Activated T-cell treated with anti-CD3 and anti-CD28 coated beads for 1 hour (primary cell): ENCODE data around the gene JPH4.

Experiments
- DNase-seq: peaks from one replicate; pipeline ENCODE4 v3.0.0-alpha.2; 2020; ENCODE audit warnings: low read depth

Gene JPH4

DNA sequence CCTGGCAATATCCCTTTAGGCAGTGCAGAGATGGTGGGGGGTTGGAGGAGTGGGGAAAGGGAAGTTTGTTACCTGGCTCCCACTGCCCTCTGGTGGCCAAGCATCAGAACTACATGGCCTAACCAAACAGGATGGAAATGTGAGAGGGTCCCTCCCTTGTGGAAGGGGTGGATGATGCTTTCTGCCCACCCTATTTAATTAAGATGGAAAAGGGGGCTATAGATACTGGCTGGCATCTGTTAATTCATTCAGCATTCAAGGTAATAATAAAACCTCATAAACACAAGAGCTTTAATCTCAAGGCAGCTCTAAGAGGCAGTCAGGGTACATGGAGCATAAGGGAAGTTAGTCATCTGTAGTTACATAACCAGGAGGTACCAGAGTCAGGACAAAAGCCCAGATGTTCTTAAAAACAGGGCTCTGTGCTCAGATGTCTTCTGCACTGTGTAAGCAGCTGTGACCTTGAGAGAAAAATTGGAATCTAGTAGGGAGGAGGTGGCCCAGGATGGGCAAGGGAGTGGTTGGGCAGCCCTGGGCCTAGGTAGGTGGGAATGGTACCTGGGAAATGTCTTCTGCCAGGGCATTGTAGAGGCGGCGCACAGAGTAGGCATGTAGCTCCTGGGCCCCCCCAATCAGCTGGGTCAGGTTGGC lies 15.6 kb downstream of the JPH4 start:
- peak; percentile 45 for DNase-seq

DNA sequence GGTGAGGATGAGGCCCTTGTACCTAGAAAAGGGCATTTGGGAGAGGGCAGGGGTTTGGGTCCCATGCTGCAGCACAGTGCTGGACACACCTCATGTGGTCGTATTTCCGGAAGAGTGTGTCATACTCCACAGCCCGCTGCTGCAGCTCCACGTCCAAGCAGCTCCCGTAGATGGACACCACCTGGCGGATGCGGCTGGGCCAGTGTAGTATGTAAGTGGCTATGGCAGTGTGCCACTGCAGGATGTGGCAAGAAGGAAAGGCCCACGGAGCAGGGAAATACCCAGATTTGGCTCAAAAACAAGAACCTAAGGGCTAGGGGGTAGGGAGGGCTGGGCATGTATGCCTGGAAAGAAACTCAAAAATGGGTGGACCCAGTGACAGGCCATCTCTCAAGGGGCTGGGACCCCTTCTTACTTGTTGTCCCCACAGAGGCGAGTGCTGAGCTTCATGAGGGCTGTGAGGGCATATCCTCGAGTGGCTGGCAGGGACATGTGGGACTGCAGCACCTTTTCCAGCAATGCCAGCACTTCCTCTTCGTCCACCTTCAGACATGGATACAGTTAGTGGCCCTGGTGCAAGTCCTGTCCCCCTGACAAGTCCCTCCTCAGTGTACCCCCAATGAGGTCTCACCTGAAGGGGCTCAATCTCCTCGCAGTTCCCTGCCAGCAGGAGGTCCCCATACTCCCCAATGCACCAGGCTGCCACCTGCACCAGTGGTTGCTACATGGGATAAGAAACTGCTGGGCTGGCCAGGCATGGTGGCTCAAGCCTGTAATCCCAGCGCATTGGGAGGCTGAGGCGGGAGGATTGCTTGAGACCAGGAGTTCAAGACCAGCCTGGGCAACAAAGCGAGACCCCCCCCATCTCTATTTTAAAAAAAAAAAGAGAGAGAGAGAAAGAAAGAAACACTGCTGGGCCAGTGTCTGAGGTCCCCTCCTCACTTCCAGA lies 16.4 kb downstream of the JPH4 start:
- no peak for DNase-seq

DNA sequence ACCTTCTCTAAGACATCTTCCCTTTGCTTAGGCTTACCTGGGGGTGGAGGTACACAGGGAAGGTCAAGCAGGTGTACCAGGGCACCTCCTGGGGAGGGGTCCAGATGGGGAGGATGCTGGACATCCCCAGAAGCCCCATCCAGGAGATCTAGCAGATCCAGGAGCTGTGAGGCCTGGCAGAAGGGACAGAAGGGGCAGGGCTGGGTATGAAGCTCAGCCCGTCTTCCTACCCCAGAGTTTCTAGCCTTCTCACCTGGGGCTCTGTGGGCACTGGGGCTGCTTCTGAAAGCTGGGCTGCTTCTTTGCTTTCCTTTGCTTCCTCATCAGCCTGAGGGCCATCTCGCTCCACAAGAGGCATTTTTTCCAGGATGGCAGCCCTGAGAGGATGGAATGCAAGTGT lies 17.3 kb downstream of the JPH4 start:
- no peak for DNase-seq

DNA sequence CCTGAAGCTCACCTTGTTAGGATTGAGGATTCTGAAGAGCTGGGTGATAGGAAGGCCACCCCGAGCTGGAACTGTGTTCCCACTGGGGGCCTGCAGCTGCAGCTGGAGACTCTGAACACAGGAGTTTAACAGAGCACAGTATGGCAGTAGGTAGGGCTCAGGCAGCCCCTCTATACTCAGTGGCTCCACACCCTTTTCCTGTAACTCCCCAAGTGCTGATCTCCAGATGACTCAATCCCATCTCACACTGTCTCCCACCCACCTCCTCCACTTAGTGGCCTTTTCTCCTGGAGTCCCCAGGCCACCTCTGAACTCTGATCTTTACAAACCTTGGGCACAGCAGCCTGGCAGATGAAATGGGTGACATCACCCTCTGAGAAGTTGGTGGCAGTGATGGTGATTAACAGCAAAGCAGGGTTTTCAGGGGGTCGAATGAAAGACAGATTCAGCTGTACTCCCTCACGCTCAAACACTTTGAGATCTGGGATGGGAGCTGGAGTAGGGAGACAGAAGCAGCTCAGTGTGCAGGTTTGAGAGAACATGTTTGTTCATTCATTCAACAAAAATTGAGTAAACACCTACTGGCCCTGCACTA lies 18.6 kb downstream of the JPH4 start:
- no peak for DNase-seq

DNA sequence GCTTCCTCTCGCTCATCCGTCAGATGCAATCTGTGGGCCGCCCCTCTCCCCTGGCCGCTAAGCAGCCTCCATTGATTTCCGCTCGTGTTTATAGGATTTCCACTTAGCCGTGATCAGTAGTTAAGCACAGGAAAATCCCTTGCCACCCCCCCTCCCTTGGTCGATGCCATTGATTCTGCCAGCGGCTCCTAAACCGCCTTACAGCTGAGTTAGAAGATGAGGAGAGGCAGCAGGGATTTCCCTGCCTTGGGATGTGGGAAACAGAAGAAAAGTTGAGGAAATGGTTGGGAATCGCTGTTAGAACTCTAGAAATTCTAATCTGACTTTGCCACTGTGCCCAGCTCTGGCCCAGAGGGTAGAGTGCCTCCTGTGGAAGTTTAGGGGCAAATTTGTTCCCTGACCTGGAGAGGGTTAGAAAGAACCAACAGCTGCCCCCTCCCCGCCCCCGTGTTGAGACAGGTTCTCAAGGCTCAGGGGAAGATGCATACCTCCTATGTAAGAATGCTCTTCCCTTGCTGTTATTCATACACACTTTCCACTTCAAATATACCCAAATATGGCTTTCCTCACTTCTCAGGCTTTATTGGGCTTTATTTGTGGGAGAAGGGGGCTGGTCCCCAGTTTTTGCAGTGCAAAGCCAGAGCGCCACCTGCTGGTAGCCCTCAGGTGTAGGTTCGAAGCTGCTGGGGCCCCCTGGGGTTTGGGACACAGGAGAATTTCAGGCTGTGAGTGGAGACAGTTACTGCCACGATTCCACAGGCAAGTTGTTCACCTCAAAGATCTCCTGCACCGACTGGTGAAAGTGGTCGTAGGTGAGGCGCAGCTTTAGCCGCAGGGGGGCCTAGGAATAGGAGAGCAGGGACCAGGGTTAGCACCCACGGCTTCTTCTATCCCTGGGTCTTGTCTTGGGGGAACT lies 19.3 kb downstream of the JPH4 start:
- peak; percentile 61 for DNase-seq

DNA sequence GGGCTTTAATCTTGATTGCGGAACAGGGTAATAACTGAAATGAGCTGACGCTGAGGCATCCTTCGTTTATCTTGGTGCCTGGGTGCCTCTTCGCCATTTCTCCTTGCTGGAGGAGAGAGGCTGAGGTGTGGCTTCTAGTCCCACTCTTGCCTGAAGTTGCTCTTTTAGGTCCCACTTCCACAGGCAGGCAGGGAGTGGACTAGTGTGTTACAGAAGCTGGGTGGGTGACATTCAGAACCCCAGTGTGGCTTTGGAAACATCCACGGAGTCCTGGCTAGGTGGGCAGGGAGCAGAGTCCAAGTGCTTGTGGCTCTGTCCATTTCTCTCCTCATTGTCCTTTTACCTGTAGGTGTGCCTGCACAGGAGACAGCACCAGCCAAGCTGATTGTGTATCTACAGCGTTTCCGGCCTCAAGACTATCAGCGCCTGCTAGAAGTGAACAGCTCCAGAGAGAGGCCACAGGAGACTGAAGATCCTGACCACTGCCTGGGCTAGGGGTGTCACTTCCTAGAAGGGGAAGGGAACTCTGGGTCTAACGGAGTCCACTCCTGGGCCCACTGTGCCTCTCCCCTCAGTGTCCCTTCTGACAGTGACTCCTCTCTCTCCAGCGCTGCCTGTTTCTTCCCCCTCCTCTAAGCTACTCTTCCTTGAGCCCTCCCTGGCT lies 20.1 kb downstream of the JPH4 start:
- no peak for DNase-seq

DNA sequence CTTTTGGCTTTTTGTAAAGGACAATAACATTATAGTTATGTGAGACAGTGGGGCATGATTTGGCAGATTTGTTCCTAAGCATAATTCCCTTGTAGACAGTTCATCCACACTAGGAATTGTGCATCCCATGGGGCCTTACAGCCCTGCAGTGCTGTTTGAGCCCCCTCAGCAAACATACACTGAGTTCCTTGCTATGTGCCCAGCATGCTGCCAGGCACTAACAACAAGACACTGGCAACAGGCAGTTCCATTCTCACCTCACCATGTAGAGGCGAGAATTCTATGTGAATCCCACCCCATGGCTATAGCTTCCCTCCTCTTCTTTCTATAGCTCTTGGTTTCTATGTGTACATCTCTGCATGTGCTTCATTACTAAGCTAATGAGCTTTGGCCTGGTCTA lies 20.6 kb downstream of the JPH4 start:
- no peak for DNase-seq

DNA sequence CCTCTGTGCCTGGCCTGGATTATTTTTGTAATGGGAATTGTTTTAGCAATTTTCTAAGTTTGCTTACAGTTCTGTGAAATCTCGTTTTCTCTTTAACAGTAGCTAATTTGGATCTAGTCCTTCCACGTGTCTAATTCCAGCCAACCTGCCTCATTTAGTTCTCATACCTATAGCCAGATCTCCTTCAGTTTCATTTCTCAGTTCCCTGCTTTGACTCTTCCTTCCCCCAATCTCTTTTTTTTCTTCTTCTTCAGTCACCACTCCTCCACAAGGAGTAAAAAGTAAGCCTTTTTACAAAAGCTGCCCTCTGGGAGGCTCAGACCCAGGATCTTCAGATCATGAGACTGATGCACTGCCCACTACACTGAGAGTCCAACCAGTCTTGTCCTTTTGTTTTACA lies 21.1 kb downstream of the JPH4 start:
- no peak for DNase-seq

DNA sequence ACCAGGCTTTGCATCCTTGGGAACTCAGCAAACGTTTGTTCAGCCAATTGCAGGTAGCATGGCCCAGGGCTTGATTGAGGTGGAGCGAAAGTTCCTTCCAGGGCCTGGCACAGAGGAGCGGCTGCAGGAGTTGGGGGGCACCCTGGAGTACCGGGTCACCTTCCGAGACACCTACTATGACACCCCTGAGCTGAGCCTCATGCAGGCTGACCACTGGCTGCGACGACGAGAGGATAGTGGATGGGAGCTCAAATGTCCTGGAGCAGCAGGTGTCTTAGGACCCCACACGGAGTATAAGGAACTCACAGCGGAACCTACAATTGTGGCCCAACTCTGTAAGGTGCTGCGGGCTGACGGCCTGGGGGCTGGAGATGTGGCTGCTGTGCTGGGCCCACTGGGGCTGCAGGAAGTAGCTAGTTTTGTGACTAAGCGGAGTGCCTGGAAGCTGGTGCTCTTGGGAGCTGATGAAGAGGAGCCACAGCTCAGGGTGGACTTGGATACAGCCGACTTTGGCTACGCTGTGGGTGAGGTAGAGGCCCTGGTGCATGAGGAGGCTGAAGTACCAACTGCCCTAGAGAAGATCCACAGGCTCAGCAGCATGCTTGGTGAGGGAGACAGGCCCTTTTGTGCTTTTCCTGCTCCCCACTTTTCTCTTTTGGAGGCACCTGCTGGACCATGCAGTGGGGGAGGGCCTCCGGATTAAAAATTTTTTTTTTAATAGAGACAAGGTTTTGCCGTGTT lies 21.7 kb downstream of the JPH4 start:
- no peak for DNase-seq

DNA sequence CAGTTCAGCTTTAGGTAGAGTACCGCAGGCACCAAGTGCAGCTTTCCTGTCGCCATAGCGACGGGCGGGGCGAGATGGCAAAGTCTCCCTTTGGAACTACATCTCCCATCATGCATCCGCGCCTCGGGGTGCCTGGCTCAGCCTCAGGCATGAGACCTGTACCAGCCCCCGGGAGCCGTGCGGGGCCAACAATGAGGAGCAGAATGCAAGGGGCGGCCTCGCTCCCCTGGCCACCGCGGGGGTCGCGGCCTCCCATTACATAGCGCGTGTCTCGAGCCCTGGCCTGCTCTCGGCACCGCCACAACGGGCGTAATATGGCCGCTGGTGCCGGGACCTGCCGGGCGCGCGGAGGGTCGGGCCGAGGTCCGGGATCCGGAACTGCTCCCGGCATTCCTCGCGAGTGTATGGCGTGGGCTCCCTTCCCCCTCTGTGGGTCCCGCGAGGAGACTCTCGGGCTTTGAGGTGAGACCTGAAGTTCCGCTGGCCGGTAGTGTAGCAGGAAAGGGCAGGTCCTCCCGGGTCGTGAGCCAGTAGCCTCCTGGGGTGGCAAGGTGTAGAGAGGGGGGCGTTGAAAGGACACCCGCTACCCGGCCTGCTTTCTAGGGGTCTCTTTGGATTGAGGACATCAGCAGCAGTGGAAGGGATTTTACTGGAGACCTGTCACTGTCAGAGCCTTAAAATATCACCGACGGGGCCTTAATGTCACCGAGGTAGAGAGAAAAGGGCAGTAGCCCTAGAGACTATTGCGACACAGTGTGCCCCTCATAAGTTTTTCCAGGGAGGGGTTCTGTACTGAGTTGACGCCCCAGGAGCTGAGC lies 22.5 kb downstream of the JPH4 start, which contains the start of gene THTPA:
THTPA (plus strand) TSS at position 390 of the 818 bp plus-strand sequence. CDS start 487 bp downstream, outside the sequence.
- peak; percentile 92 for DNase-seq

DNA sequence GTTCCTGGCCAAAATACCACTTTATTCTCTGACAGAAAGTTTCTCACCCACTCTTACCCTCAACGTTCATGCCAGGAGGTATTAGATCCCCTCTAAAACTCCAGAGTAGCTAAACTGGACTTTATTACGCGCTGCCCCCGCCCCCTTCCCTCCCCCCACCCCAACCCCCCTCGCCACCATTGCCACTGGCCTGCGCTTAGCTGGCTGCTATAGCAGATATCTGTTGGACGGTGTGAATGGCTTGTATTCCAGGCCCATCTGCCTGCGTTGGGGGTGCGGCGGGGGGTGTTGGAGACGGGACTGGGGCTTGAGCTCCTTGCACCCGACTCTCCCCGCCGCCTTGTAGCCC lies 23.1 kb downstream of the JPH4 start:
- no peak for DNase-seq

DNA sequence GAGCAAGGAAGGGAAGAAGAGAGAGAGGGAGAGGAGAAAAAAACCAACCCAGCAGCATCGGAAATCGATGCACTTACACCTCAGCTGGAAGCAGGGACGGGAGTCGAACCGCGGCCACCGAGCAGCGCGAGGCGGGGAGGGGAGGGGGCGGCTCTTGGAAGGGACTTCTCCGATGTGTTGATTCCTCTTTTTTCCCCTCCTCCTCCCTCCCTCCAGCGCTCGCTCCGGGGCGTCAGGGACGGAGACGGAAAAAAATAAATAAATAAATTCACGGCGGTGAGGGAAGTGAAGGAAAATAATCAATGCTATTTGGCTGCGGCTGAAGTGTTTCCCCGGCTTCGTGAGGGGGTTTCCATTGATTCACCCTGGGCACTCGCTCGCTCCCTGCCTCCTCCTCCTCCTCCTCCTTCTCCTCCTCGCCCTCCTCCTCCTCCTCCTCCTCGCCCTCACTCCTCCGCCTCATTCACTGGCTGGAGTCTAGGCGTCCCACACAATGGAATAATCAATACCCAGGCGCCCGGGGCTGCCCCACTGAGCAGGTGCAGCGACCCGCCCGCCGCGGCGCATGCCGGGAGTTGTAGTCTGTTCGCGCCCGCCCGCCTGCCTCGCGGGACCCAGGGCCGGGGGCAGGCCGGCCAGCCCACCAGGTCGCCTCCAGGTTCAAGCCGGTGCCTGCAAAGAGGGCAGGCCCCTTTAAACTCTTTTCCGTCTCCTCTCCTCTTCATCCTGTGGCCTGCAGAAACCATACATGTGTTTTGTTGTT lies 27.1 kb downstream of the JPH4 start, which contains the start of gene ZFHX2:
ZFHX2 (minus strand) TSS at position 500 of the 763 bp plus-strand sequence. CDS start 16,440 bp downstream, outside the sequence.
- DNase-seq = peak; percentile 65

DNA sequence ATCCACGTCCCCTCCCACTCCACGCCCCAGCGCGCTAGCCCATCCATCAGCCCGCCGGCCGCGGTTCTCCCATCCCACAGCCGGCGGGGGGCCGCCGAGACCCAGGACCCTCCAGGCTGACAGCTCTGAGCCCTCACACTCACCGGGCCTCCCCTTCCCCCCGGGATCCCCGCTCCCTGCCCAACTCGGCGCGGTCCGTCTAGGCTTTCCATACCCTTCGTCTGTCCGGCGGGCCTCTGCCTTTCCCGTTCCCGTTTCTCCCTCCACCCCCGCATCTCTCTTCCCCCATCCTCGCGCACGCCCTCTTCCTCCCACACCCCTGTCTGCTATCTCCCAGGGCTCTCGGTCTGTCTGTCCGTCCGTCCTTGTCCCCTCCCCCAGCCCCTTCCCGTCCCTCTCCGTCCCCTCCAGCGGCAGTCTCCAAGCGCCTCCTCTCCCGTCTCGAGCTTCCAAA lies 27.8 kb downstream of the JPH4 start:
- no peak for DNase-seq

DNA sequence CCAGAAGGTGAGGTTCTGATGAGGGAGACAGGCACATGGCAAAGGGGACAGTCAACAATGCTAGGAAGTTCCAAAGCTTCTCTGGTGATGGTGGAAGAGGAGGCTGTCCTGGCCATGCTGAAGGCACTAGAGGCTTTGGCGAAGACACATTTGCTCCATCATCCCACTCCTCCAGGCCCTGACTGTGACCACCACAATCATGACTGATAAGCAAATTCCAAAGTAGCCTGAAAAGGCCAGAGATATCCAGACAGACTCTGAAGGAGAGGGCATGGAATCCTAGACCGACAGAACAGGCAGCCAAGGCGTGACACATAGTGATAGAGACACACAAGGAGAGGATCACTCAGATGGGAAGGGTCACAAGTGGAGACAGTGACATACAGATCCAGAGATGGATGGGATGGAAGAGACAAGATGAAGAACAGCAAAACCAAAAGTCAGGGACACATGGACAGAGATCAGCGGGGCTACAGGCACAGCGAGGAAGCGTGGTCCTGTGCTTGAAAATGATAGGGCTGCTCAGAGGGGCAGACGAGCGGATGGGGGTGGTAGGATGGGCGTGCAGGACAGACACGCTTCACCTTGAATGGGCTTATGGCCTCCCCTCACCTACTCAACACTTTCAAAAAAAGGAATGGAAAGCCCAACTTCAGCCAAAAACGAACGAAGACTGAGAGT lies 28.3 kb downstream of the JPH4 start:
- no peak for DNase-seq

DNA sequence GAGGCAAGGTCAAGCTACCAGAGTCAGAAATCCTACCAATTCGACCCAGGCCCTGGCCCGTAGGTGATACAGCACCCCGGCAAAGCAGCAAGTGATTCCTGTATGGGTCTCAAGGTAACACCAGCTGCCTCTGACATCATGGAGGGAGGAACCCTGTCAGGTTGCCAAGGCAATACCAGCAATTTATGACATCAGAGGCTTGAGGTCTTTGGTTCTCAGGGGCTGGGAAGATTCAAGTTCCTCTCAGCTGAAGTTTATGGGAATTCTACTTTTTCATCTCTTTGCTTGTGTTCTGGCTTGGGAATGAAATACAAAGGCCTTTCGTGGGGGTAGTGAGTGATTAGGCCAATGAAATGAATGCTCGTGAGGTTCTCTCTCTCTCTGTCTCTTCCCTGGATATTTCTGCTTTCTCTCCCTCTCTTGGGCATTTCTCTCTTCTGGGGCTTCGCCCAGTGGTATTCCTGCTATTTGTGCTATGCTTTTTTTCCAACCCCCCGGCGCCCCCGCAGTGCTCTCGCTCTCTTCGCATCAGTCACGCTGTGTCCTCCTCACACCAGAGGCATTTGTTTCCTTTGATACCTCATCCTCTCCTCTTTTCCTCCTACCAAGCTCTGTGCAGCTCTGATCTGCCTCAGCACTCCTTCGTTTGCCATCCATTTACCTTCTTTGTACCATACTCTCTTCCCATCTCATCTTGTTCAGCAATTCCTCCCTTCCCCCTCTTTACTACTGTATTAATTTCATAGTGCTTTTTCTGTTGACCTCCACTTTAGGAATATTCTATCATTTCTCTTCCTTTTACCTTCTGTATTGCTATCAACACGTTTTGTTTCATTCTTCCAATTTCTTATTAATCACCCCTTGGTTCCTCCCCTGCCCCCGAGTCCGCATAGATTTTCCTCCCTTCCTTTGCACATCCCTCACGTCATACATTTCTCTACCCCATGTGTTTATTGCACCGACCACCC lies 30.0 kb downstream of the JPH4 start:
- no peak for DNase-seq

DNA sequence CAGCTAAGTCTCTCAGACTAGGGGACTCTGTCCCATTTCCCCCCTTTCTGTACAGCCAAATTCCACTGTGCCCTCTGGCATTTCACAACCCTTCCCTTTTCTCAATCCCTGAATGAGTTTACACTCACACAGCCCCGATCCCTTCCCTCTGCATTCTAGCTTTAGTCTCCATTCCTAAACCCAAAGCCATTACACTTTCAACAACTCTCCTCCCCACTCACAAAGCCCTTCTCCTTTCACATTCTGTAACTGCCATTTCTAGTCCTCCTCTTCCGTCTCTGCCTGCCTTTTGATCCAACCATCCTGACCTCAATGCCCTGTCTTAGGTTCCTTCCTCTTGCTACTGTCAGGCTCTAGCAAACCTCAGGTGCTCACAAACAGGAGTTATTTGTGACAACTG lies 30.7 kb downstream of the JPH4 start:
- no peak for DNase-seq

DNA sequence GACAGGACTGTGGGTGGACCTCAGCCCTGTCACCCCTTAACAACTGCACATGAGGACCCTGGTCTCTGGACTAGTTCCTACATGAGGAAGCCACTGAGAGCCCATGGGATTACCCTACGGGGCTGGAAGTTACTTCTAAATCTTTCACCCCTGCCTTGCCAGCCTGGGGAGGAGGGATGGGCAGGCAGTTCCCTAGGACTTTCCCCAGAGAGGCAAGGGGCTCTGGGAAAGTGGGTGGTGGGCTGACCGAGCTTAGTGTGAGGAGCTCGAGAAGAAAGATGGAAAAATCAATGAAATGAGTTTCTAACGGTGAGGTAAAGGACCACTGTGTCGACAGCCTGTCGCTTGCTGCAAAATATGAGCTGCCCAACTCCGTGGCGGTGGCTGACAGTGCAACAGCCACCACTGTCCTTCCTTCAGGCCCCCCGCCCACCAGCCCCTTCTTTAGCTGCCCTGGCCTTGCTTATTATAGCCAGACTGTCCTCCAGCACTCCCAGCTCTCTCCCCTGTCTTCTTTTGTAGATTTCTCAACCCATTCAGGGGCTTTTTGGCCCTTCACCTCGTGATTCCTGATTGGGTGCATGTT lies 32.0 kb downstream of the JPH4 start:
- DNase-seq = no peak
